Dedifferentiated amniotic fluid mesenchymal stem cell (primary cell): ENCODE results near the gene MAP3K19.
"Not testable (repeated sequence)": the region's sequence is repeated elsewhere in the genome, so short reads cannot be mapped to it uniquely, and the experiment has no call there.

Experiments used
- DNase-seq: peaks from one replicate; pipeline ENCODE4 v3.0.0-alpha.2; 2016; ENCODE audit errors: extremely low spot score

Gene MAP3K19

GRCh38 chr2:135047300-135047699 lies at the start of gene MAP3K19:
MAP3K19 (minus strand) TSS chr2:135047447; CDS start chr2:135024647, 22,800 bp downstream.
- DNase-seq, result no peak

DNA sequence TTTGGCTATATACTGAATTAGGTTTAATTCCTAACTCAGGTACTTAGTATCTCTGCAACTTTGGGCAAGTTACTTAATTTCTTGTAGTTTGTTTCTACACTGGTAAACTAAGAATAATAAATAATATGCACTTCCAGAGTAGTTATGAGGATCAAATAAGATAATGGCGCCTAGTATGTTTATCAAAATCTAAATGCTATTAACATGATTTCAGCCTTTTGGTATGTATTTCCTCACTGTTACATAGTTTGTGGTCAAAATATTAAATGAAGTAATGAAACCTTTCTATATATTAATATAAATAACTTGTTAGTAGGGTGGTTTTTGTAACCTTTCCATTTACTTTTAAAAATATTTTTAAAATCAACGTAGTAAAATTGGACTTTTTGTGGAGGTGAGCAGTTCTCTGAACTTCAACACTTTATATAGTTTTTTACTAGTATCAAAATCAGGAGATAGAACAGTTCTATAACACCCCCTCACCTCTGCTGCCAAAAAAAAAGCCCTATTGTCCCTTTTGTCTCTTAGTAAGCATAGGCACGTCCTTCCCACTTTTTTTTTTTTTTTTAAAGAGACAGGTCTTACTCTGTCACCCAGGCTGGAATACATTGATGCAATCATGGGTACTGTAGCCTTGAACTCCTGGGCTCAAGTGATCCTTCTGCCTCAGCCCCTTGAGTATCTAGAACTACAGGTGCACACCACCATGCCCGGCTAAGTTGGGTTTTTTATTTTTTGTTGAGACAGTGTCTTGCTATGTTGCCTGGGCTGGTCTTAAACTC lies 49.6 kb upstream of the MAP3K19 start:
- no peak for DNase-seq

DNA sequence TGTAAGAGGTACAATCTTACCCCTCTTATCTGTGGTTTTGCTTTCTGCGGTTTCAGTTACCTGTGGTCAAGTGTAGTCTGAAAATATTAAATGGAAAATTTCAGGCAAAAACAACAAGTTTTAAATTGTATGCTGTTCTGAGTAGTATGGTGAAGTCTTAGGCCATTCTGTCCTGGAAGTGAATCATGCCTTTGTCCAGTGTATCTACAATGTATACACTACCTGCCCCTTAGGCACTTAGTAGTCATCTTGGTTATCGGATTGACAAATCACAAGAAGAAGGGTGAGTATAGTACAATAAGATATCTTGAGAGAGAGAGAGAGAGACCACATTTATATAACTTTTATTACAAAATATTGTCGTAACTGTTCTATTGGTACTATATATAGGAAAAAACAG lies 48.3 kb upstream of the MAP3K19 start:
- no peak for DNase-seq

- DNase-seq, result no peak
Measured at GRCh38 chr2:135094508-135094907, 47.3 kb upstream of the MAP3K19 start.

DNA sequence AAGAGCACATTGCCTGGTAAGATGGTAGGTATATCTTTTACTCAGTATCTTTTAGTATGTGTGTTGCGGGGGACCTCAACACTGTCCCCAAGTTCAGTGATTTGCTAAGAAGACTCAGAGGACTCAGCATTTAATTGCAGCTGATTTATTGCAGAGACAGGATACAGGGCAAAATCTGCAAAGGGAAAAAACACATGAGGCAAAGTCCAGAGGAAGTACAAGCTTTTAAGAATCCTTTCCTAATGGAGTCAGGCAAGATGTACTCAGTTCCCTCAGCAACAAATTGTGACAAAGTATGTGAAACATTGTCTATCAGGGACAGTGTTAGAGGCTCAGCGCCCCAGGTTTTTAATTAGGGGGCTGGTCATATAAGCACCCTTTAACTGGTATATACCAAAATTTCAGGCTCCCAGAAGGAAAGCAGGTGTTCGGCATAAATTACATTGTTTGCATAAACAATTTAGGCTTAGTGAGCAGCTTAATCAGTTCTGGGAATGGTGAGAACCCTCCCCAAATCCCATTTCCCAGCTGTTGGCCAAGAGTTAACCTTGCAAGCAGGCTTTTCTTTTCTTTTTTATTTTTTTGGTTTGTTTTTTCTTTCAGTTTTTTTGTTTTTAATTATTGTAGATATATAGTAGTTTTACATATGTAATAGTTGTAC lies 46.6 kb upstream of the MAP3K19 start:
- DNase-seq, result no peak

DNA sequence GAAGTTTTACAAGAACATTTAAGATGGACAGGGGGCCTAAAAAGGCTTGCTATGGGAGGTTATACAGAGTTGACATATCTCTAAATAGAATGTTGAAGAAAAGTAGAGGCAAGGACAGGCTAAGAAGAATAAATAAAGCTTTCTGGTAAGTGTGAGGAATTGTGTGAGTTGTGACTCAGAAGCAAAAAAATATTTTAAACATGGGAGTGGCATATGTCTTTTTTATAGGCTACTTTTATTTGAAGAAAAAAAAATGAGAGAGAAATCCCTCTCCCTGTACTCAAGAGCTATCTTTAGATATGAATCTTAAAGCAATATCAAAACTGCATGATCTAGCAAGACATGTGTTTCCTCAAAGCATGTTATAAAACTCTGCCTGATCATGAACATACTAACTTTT lies 45.9 kb upstream of the MAP3K19 start:
- DNase-seq, result no peak

GRCh38 chr2:135091681-135092080 lies 44.4 kb upstream of the MAP3K19 start:
- no peak for DNase-seq

DNA sequence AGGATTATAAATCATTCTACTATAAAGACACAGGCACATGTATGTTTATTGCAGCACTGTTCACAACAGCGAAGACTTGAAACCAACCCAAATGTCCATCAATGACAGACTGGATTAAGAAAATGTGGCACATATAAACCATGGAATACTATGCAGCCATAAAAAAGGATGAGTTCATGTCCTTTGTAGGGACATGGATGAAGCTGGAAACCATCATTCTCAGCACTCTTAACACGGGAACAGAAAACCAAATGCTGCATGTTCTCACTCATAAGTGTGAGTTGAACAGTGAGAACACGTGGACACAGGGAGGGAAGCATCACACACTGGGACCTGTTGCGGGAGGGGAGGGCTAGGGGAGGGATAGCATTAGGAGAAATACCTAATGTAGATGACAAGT lies 42.4 kb upstream of the MAP3K19 start:
- not testable (repeated sequence) for DNase-seq

DNA sequence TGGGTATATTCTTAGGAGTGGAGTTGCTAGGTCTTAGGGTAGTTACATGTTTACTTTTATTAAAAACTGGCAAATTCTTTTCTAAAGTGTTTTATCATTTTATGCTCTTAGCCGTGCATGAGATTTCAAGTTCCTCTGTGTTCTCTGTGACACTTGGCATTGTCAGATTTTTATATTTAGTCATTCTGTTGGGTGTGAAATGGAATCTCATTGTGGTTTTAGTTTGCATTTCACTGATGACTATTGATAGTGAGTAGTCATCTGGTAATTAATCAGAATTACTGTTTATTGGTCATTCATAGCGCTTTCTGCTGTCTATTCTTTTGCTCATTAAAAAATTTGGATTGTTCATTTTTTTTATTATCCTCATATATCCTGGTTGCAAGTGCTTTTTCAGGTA lies 39.0 kb upstream of the MAP3K19 start:
- DNase-seq, result no peak

DNA sequence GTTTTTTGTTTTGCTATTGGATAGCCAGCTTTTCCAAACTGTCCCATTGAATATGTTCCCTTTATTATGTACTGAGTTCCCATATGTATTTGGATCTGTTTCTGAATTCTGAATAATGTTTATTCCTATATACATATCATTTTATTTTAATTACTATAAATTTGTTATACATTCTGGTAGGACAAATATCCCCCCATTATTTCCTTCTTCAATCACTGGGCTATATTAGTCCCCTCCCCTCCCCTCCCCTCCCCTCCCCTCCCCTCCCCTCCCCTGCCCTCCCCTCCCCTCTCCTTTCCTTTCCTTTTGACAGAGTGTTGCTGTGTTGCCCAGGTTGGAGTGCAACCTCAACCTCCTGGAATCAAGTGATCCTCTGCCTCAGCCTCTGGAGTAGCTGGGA lies 31.2 kb upstream of the MAP3K19 start:
- no peak for DNase-seq

- DNase-seq, result no peak
Measured at GRCh38 chr2:135076556-135076955, 29.3 kb upstream of the MAP3K19 start.

GRCh38 chr2:135074216-135074615 lies 27.0 kb upstream of the MAP3K19 start:
- no peak for DNase-seq

- no peak for DNase-seq
Measured at GRCh38 chr2:135072125-135072997, 25.1 kb upstream of the MAP3K19 start.

DNA sequence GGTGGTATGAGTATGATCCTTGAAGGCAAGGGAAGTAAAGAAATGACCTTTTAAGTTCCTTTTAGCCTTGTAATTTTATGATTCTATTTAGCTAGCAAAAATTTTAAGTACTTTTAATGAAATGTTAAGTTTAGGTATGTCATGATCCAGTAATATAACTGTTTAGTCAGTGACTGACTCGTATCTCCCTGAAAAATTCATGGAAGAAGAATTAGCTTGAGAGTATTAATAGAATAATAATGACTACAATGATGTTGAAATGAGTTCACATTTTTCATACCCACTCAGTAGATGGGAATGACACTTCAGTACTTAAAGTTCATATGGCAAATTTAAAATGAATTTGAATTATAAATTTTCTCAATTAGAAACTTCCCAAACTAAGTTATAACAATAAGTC lies 19.5 kb upstream of the MAP3K19 start:
- DNase-seq, result no peak

DNA sequence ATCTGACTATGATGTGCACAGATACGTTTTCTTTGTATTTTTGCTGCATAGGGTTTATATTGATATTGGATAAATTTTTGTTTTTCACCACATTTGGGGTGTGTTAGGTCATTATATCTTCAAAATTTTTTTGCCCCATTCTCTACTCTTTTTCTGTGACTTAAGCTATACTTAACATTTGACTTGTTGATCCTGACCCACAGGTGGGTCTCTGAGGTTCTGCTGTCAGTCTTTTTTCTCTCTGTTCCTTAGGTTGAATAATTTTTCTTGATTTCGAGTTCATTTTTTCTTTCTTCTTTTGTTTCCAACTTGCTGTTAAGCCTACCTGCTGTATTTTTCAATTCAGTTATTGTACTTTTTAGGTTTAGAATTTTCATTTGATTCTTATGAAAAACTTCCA lies 16.9 kb upstream of the MAP3K19 start:
- DNase-seq, result no peak

DNA sequence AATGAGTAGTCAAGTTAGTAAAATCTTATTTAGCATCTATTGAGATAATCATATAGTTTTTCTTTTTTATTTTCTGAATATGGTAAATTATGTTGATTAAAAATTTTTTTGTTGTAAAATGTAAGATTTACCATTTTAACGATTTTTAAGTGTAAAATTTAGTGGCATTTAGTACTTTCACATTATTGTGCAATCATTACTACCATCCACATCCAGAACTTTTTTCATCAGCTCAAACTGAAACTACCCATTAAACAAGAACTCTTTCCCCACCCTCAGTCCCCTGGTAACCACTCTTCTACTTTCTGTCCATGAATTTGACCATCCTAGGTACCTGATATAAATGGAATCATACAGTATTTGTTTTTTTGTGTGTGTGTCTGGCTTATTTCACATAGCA lies 16.0 kb upstream of the MAP3K19 start:
- no peak for DNase-seq

- DNase-seq, result no peak
Measured at GRCh38 chr2:135059577-135059976, 12.3 kb upstream of the MAP3K19 start.

DNA sequence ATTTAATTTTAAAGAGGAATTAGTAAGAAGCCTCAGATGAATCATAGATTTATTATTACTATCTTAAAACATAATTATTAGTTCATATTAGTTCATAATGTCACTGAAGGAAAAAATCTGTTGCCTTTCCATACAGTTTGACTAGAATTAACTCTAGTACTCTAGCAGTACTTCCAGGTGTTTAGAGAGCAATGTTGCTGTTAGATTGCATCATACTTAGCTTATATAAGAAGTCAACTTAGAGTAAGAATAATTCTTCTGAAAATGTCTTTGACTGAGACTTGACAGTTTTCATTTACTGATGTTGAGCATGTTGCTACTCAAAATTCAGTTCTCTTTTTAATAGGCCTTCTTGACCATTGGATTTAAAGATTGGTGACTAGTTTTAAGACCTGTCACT lies 9.5 kb upstream of the MAP3K19 start:
- peak; percentile 63 for DNase-seq

DNA sequence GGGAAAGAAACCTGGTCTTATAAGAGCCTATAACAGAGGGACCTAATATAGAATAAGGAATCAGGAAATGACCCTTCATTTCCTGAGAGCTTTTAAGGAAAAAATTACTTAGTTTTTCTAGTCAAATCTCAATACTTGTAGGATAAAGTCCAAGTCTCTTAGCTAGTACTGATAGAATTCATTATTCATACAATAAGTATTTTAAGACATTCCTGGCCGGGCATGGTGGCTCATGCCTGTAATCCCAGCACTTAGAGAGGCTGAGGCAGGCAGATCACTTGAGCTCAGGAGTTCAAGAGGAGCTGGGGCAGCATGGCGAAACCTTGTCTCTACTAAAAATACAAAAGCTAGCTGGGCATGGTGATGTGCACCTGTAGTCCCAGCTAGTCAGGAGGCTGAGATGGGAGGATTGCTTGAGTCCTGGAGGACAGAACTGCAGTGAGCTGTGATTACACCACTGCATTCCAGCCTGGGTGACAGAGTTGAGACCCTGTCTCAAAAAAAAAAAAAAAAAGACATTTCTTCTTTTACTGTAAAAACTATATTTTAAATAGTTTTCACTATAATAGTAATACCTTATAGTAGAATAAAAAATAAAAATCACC lies 8.0 kb upstream of the MAP3K19 start:
- peak; percentile 88 for DNase-seq

DNA sequence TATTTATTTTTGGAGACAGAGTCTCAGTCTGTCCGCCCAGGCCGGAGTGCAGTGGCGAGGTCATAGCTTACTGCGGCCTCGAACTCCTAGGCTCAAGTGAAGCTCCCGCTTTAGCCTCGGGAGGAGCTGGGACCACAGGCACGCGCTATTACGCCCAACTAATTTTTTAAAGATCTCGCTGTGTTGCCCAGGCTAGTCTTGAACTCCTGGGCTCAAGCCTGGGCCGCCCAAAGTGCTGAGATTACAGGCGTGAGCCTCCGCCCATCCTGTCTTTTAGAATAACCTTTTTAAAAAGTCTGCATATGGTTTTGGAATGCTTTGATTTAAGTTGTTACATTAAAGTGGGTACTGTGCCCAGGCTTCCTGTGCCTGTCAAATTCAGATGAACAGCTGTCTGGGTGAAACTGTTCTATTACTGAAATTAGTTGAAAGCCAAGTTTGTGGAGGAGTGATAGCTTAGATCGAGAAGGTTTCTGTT lies 5.8 kb upstream of the MAP3K19 start:
- no peak for DNase-seq

DNA sequence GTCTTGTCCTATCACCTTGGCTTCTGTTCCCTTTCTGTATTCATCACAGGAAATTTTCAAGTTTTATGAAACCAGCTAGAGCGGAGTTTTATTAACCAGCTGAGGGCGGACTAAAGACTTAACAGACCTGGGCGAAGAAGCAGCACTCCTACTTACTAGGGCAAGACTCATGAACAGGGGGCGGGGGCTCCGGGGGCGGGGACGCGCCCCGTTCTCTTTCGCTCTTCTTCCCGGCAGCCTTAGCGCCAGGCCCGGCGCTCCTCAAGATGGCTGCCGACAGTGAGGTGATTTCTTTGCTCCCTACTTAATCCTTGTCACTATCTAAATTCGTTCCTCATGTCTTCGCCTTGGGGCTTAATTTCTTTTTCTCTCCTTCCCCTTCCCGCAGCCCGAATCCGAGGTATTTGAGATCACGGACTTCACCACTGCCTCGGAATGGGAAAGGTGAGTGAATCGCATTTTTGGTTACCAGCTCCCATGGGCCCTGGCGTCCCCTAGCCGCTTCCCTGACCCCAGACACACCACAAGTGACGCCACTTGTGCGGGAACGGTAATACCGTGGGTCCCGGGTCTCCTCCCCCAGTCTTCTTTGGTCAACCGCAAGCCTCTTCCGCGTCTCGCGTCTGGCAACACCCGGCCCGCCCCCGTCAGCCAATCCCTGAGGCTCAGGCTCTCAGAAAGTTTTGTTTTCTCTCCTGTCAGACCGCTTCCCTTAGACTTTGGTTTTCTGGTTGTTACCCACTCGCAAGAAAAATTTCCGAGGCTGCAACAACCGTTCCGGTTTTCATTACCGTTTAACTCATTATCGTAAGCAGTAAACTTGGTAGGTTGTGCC lies 5.0 kb upstream of the MAP3K19 start, which contains the start of gene RAB3GAP1:
RAB3GAP1 (plus strand) TSS at position 251 of the 835 bp plus-strand sequence; CDS start at position 267, 16 bp downstream.
- peak; percentile 83 for DNase-seq
